Adrenal gland (tissue), 5 donors: ENCODE results near the gene ELN.

Experiments
- CTCF ChIP-seq, 6 experiments: fragments of 450-650 bp in 4 of 6; fragments of 200-600 bp in 2 of 6; sonication (generic) in 1 of 6; IDR thresholded peaks; 1 replicate in 5 of 6; 2 replicates in 1 of 6; pipeline versions ENCODE4 v1.5.1 to v1.8.0; 2016 to 2021; ENCODE audit warnings: antibody characterized with exemption in 6 of 6, mild to moderate bottlenecking in 2 of 6, moderate library complexity in 1 of 6
- POLR2A ChIP-seq, 2 donors: fragments of 450-650 bp; IDR thresholded peaks; one replicate each; pipeline ENCODE4 v1.6.1; 2017; ENCODE audit warnings: antibody characterized with exemption in 2 of 2, mild to moderate bottlenecking in 2 of 2, moderate library complexity in 1 of 2
- donor health status: DM: no; HTN: no; CAD: no.

- TF ChIP-seq CTCF (IDR thresholded peaks at IDR 0.05) (no peak), POLR2A (IDR thresholded peaks at IDR 0.05) (no peak)
Observed at GRCh38 chr7:74027683-74028320, at the start of gene ELN.
